ENCODE results near the gene CCDC158.

Gene CCDC158

DNA sequence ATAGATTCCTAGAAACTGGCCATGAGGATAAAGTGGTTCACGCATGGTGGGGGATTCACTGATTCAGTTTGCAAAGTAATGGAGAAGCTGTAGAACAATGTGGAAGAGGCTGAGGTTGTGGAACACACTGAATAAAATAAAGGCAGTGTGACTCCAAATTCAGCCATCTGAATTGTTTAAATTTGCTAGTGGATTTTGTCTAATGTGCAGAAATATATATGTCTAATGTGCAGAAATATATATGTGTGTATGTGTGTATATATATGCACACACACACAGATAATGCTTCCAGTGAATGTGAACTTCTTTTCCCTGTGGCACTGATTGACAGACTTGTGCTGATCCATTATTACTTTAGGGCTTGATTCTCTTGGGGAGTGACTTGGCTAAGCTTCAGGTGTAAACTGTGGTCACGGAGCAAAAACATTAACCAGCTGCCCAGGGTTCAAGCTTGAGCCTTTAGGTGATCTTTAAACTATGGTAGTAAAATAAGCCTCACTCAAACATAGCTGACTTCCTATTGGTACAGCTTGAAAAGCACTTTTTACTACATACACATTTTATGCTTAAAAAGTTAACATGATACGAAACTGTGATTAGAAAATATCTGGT, 110.9 kb downstream of the CCDC158 start:
- no peak overlapping the region for H3K4me3 ChIP-seq (replicated peaks in 1 of 2; ENCODE audit: low read depth in 2 of 2, low read length in 2 of 2)
- no peak for DNase-seq (ENCODE audit: low read depth in 2 of 2)
- TF ChIP-seq, protein P1, sequence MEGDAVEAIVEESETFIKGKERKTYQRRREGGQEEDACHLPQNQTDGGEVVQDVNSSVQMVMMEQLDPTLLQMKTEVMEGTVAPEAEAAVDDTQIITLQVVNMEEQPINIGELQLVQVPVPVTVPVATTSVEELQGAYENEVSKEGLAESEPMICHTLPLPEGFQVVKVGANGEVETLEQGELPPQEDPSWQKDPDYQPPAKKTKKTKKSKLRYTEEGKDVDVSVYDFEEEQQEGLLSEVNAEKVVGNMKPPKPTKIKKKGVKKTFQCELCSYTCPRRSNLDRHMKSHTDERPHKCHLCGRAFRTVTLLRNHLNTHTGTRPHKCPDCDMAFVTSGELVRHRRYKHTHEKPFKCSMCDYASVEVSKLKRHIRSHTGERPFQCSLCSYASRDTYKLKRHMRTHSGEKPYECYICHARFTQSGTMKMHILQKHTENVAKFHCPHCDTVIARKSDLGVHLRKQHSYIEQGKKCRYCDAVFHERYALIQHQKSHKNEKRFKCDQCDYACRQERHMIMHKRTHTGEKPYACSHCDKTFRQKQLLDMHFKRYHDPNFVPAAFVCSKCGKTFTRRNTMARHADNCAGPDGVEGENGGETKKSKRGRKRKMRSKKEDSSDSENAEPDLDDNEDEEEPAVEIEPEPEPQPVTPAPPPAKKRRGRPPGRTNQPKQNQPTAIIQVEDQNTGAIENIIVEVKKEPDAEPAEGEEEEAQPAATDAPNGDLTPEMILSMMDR (IDR thresholded peaks at IDR 0.05; ENCODE audit: low read depth, low read length) = no peak

GRCh38 chr4:76308548-76308947, 112.4 kb downstream of the CCDC158 start:
- DNase-seq (ENCODE audit: low read depth in 2 of 2) = peak; percentile 7 to 33
- TF ChIP-seq, protein P1 (IDR thresholded peaks at IDR 0.05; ENCODE audit: low read depth, low read length) = no peak
- no peak overlapping the region for H3K4me3 ChIP-seq (replicated peaks in 1 of 2; ENCODE audit: low read depth in 2 of 2, low read length in 2 of 2)

- peak; percentile 3 to 8 for DNase-seq (ENCODE audit: low read depth in 2 of 2)
- TF ChIP-seq, protein P1 (IDR thresholded peaks at IDR 0.05; ENCODE audit: low read depth, low read length) = no peak
- H3K4me3 ChIP-seq (replicated peaks in 1 of 2; ENCODE audit: low read depth in 2 of 2, low read length in 2 of 2) = peak overlapping the region; percentile 68 to 86
These were observed 113.3 kb downstream of the CCDC158 start for GRCh38 chr4:76307660-76308014.

- peak; percentile 55 to 64 for DNase-seq (ENCODE audit: low read depth in 2 of 2)
- TF ChIP-seq, protein P1 (IDR thresholded peaks at IDR 0.05; ENCODE audit: low read depth, low read length) = peak; percentile 56
- peak overlapping the region; percentile 68 to 86 for H3K4me3 ChIP-seq (replicated peaks in 1 of 2; ENCODE audit: low read depth in 2 of 2, low read length in 2 of 2)
These were observed 113.9 kb downstream of the CCDC158 start for GRCh38 chr4:76306882-76307659.

DNA sequence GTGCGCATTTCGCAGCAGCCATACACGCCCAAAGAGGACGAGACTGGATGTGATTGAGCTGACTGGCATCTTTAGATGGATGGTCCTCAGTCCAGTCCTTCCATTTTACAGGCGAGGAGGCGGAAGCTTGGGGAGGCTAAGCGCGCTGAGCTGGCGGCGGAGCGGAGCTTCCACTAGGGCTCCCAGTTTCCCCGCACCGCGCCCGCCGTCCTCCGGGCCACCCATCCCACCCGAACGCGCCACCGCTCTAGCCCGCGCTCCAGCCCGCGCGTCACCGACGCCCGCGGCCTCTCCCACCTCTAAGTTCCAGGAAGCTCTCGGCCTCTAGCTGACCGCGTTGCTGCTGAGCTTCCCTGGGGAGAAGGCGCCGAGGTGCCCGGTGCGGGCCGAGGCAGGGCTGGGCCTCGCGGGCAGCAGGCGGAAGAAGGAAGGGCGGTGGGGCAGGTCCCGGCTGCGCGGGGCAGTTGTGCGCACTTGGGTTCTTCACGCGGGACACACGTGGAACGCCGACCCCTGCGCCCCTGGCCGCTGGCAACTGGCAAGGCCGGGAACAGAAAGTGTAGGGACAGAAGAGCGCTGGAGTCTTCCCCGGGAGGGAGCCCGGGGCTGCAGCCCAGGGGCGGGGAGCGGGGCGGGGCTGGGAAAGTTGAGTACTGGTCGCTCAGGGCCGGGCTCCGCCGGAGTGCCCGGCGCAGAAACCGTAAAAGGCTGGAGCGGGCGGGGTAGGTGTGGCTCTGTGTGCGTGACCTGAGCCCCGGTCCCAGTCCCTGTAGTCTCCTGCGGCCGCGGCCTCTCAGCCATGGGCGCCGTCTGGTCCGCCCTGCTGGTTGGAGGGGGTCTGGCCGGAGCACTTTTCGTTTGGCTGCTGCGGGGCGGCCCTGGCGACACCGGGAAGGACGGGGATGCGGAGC, 114.7 kb downstream of the CCDC158 start, which contains the start of gene STBD1:
STBD1 (plus strand) TSS at position 763 of the 911 bp plus-strand sequence; CDS start at position 800, 37 bp downstream.
- peak; percentile 67 to 71 for DNase-seq (ENCODE audit: low read depth in 2 of 2)
- H3K4me3 ChIP-seq (replicated peaks in 1 of 2; ENCODE audit: low read depth in 2 of 2, low read length in 2 of 2) = peak within 1 kb of the TSS; percentile 68 to 86
- TF ChIP-seq, protein P1 (IDR thresholded peaks at IDR 0.05; ENCODE audit: low read depth, low read length) = peak; percentile 2

- H3K4me3 ChIP-seq (replicated peaks in 1 of 2; ENCODE audit: low read depth in 2 of 2, low read length in 2 of 2) = peak overlapping the region in 1 of 2 donors; percentile 68
- DNase-seq (ENCODE audit: low read depth in 2 of 2) = no peak
- TF ChIP-seq, protein P1 (IDR thresholded peaks at IDR 0.05; ENCODE audit: low read depth, low read length) = no peak
These were observed 115.8 kb downstream of the CCDC158 start for GRCh38 chr4:76305033-76305687.

Measured in cardiac fibroblast (primary cell).